SKM-1 (cell line): Measurements from ENCODE around the gene PGK1.
"Not testable (repeated sequence)": the region's sequence is repeated elsewhere in the genome, so short reads cannot be mapped to it uniquely, and the experiment has no call there.

Experiments used
- DNase-seq: peaks from one replicate; lab custom pipeline; 2025; ENCODE audit not compliant: unreplicated experiment; lab: John Stamatoyannopoulos, UW

Gene PGK1

GRCh38 chrX:78103623-78104446 is at the start of gene PGK1:
TSS of gene PGK1 (plus strand) at chrX:78104248. CDS start at chrX:78104341, 93 bp downstream.
- DNase-seq = peak; percentile 75

- DNase-seq = no peak
Observed at GRCh38 chrX:78063687-78064086, 40.4 kb upstream of the PGK1 start.

GRCh38 chrX:78064152-78064551 is 39.9 kb upstream of the PGK1 start:
- DNase-seq = no peak

DNA sequence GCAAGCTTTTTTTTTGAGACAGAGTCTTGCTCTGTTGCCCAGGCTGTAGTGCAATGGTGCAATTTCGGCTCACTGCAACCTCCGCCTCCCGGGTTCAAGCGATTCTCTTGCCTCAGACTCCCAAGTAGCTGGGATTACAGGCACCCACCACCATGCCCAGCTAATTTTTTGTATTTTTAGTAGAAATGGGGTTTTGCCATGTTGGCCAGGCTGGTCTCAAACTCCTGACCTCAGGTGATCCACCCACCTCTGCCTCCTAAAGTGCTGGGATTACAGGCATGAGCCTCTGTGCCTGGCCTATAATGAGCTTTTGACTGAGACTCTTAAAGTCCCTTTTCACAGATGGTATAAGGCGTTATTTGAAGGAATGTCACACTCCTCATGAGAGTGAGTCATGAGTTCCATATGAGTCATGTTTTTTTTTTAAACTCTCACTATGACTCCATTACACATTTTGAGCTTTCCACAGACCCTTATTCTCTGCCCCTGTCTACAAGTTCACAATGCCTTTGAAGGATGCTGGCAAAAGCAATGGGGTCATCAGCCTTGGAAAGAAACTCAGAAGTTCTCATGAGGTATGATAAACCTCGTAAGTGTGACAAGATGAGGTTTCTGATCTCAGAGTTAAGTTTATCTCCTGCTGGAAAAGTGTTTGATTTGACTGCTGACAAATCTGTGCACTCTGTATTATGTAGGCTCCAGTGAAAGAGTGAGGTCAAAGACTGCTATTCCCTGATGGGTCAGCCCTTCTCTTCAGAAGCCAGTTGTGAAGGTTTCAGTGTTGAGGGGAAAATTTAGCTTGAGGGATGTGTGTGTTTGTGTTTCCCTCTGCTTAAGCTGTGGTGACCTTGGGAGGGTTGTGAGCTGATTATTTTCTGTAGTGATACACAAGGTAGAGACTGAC is 39.1 kb upstream of the PGK1 start:
- DNase-seq = not testable (repeated sequence)

DNA sequence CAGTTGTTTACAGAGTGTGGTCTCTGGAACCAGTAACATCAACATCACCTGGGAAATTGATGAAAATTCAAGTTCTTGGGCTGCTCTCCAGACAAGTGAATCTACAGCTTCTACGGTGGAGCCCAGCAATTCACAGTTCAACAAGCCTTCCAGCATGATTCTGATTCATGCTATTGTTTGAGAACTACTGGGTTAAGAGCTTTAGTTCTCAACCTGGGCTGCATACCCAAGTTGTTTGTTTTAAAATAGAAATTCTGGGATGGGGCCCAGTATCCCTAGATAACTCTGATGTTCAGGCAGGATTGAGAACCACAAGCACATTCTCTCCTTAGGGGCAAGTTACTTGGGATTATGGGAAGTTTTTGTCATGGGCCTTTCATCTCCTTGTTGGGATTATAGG is 37.9 kb upstream of the PGK1 start:
- no peak for DNase-seq

GRCh38 chrX:78071331-78071730 is 32.7 kb upstream of the PGK1 start:
- DNase-seq = no peak

GRCh38 chrX:78073147-78074077 is 30.6 kb upstream of the PGK1 start:
- not testable (repeated sequence) for DNase-seq

DNA sequence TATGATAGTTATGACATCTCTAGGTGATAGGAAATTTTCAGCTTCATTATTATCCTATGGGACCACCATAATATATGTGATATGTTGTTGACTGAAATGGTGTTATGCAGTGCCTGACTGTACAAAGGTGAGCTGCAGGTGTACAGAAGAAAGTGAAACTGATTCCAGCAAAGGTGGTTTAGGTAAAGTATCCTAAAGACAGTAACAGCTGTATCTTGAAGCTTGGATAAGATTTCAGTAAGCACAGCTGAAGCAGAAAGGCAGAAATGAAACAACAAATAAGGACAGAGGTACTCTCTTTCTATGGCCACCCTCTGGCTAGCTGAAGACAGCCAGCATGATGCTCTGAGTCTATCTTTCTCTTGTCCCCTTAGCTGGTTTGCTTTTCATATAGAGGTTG is 30.0 kb upstream of the PGK1 start:
- no peak for DNase-seq

DNA sequence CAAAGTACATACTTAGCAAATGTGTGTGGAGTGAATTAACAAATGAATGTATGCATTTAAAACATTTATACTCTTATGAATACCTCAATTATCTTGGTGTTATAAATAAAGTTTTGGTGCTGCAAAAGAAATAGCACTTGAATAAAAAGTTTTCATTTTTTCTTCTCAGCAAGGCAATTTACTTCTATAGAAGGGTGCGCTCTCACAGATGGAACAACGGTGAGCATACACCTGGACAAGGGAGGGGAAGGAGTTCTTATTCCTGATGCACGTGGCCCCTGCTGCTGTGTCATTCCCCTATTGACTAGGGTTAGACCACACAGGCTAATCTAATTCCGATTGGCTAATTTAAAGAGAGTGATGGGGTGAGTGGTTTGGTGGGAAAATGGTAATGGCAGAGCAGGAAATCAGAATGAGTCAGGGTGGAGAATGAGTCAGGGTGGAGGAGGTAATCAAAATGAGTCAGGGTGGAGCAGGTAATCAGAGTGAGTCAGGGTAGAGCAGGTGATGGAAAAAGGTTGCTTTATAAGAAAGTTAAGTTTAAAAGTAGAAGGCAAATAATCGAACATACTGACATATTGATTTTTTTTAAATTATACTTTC is 28.2 kb upstream of the PGK1 start:
- no peak for DNase-seq

- DNase-seq = not testable (repeated sequence)
Observed at GRCh38 chrX:78081413-78081812, 22.6 kb upstream of the PGK1 start.

GRCh38 chrX:78092296-78092695 is 11.8 kb upstream of the PGK1 start:
- DNase-seq = no peak

DNA sequence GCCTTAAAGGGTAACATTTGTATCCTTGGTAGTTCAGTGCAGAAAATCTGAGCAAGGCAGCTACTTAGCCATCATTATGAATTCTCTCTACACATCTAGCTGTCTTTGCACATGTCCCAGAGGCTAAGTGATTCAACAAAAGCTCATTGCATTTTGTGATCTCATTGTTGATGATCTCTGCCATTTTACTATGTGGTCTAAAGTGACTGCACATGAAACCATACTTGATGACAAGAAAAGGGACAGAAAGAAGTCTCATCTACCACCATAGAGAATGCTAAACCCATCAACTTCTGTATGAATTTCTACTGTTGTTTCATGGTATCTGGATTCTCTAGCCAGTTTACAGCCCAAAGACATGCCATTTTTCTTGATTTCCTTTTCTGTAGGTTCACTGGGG is 5.9 kb upstream of the PGK1 start:
- DNase-seq = no peak

DNA sequence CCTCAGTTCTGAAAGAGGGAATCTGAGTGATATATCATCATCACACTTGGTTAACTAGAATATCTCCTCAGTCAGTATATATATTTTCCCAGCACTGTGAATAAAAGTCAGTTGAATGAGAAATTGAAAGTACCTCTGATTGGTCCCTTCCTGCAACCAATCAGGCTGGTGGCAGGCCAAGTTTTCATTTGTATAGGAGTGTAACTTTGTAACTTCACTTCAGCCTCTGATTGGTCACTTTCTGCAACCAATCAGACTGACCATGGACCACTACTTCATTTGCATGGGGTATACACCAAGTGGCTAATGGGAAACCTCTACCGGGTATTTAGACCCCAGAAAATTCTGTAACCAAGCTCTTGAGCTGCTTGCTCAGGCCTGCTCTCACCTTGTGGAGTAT is 2.0 kb upstream of the PGK1 start:
- DNase-seq = no peak

- DNase-seq = no peak
Observed at GRCh38 chrX:78103001-78103622, 936 bp upstream of the PGK1 start.

GRCh38 chrX:78104447-78105176 is 564 bp downstream of the PGK1 start:
- peak; percentile 23 for DNase-seq

- no peak for DNase-seq
Observed at GRCh38 chrX:78105944-78106650, 2.0 kb downstream of the PGK1 start.

- no peak for DNase-seq
Observed at GRCh38 chrX:78106651-78106986, 2.6 kb downstream of the PGK1 start.

GRCh38 chrX:78109458-78109857 is 5.4 kb downstream of the PGK1 start:
- no peak for DNase-seq
